K562 (cell line): ENCODE results near the gene MRPL37. TPM values are rescaled to one million over a fixed set of nuclear protein-coding genes. Genes with fewer than 3 reads are reported as not detected.
A peak's percentile ranks its signal among the peaks of the same experiment; 100 is the strongest.

Experiments
- ATAC-seq: fragments of 200-7000 bp; cut with Tn5 transposase; 3 replicates; pipeline ENCODE4 v1.9.1; 2020; ENCODE audit warnings: moderate library complexity
- BruUV-seq: library from RNA; stranded (reverse); fragments of 400-500 nt; replicated peaks from 2 replicates; lab custom pipeline; 2021; lab: Mats Ljungman, UMichigan
- CTCF ChIA-PET: fragments of 300-600 bp; formaldehyde crosslinking; extraction: SDS; loops from one replicate; lab custom pipeline; 2021; ENCODE audit warnings: low intra/inter-chr PET ratio; lab: Yijun Ruan, JAX
- POLR2A ChIA-PET: fragments of 300-600, 350-650 bp; sonication (Branson Sonifier 250); formaldehyde crosslinking; extraction: SDS; loops from one replicate; lab custom pipeline; 2021; ENCODE audit warnings: antibody characterized with exemption, inconsistent platforms; lab: Yijun Ruan, JAX
- DNase-seq, 4 experiments: peaks; one replicate each; pipeline versions ENCODE4 v3.0.0 to v3.0.0-alpha.2; 2011 to 2018; ENCODE audit warnings: low spot score in 3 of 4, mixed read lengths in 3 of 4; ENCODE audit errors: extremely low read depth in 1 of 4
- FAIRE-seq: peaks from 2 replicates; lab custom pipeline; 2011; peaks lifted over from hg19 to GRCh38; lab: Jason Lieb, UNC
- H2AFZ ChIP-seq: 2 replicates; pipeline ENCODE4 v1.6.0; 2011; ENCODE audit warnings: low read depth, low read length, control low read depth, inconsistent platforms
- H3K27ac ChIP-seq: fragments of 200-600 bp; 3 replicates; pipeline ENCODE4 v1.8.0; 2011; ENCODE audit warnings: low read depth, mild to moderate bottlenecking, control low read depth, inconsistent platforms, low read length, moderate library complexity, mixed read lengths; ENCODE audit errors: extremely low read depth
- H3K27me3 ChIP-seq, 2 experiments: fragments of 300-600 bp in 1 of 2; 2 replicates in 1 of 2; 3 replicates in 1 of 2; pipeline versions ENCODE4 v1.6.0 to v1.8.0; 2011; ENCODE audit warnings: inconsistent platforms in 2 of 2, low read length in 2 of 2, mild to moderate bottlenecking in 1 of 2, mixed read lengths in 1 of 2, moderate library complexity in 1 of 2; ENCODE audit not compliant: control insufficient read depth in 2 of 2, insufficient read depth in 2 of 2
- H3K36me3 ChIP-seq: fragments of 300-600 bp; 3 replicates; pipeline ENCODE4 v1.8.0; 2011; ENCODE audit warnings: mild to moderate bottlenecking, low read length, inconsistent platforms; ENCODE audit not compliant: control insufficient read depth, insufficient read depth
- H3K4me1 ChIP-seq, 2 experiments: fragments of 200-600 bp in 1 of 2; replicated peaks in 1 of 2; 2 replicates in 1 of 2; 3 replicates in 1 of 2; pipeline versions ENCODE4 v1.5.1 to v1.8.0; 2011; ENCODE audit warnings: inconsistent platforms in 2 of 2, low read length in 2 of 2, mild to moderate bottlenecking in 1 of 2, mixed read lengths in 1 of 2, moderate library complexity in 1 of 2; ENCODE audit not compliant: control insufficient read depth in 2 of 2, insufficient read depth in 2 of 2
- H3K4me2 ChIP-seq: 2 replicates; pipeline ENCODE4 v1.6.1; 2011; ENCODE audit warnings: low read length, control low read depth, inconsistent platforms, mixed read lengths; ENCODE audit not compliant: insufficient read depth
- H3K4me3 ChIP-seq: fragments of 200-600 bp; sonication (generic), shearing (Covaris generic); 2 replicates; pipeline ENCODE4 v1.5.1; 2016; ENCODE audit warnings: control low read depth, inconsistent platforms
- H3K79me2 ChIP-seq: fragments of 200-600 bp; 3 replicates; pipeline ENCODE4 v1.8.0; 2011; ENCODE audit warnings: low read length, inconsistent platforms; ENCODE audit not compliant: control insufficient read depth, insufficient read depth
- H3K9ac ChIP-seq, 2 experiments: 2 replicates each; pipeline versions ENCODE4 v1.6.0 to v1.6.1; 2011; ENCODE audit warnings: low read depth in 2 of 2, low read length in 2 of 2, control low read depth in 1 of 2, inconsistent platforms in 1 of 2, mild to moderate bottlenecking in 1 of 2, mixed read lengths in 1 of 2; ENCODE audit not compliant: insufficient read depth in 1 of 2
- H3K9me1 ChIP-seq: one replicate; pipeline ENCODE4 v1.6.0; 2011; ENCODE audit warnings: inconsistent platforms, mild to moderate bottlenecking, low read length, moderate library complexity; ENCODE audit not compliant: control insufficient read depth, insufficient read depth
- H3K9me3 ChIP-seq: replicated peaks from 2 replicates; pipeline ENCODE4 v1.5.1; 2011; ENCODE audit warnings: low read depth, low read length, inconsistent platforms; ENCODE audit not compliant: control insufficient read depth, insufficient read depth
- H4K20me1 ChIP-seq: replicated peaks from 2 replicates; pipeline ENCODE4 v1.6.1; 2011; ENCODE audit warnings: low read length, inconsistent platforms, mixed read lengths; ENCODE audit not compliant: control insufficient read depth, insufficient read depth
- KDM5B ChIP-seq: fragments of 200-600 bp; sonication (generic); IDR thresholded peaks from 2 replicates; pipeline ENCODE4 v1.6.1; 2012; ENCODE audit warnings: low read depth, mild to moderate bottlenecking, moderate library complexity, low read length, control low read depth, inconsistent platforms; ENCODE audit not compliant: insufficient replicate concordance
- ZNF57 ChIP-seq: fragments of 450-650 bp; formaldehyde crosslinking; IDR thresholded peaks from 2 replicates; pipeline ENCODE4 v1.4.0; 2020; ENCODE audit warnings: mild to moderate bottlenecking, moderate library complexity
- WGBS: fragments of 100-300 bp; shearing (Covaris generic); methylation state at CpG from one replicate; pipeline ENCODE4 v1.1.6; 2016; ENCODE audit warnings: low coverage, mixed read lengths; ENCODE audit not compliant: insufficient coverage; ENCODE audit errors: missing lambda C conversion rate; 5-methylcytosine and 5-hydroxymethylcytosine counted together
- in situ Hi-C: fragments of 300-500 bp; cut with MboI; formaldehyde crosslinking; loops from 4 replicates; pipeline ENCODE4 v1.15.0; 2018; ENCODE audit warnings: inconsistent platforms, mixed read lengths
- intact Hi-C: fragments of 100-400 bp; cut with micrococcal nuclease; formaldehyde crosslinking; loops from 2 replicates; pipeline ENCODE4 v1.14.2; 2022
- polyA plus RNA-seq, 8 experiments: library from polyadenylated mRNA; depleted of rRNA in 4 of 8; stranded (reverse) in 5 of 8; unstranded in 3 of 8; fragments of >200 nt; fragmentation: Nextera tagmentation in 2 of 8; fragmentation: Illumina TruSeq in 1 of 8; extraction: Ambion mirVana in 2 of 8; extraction: Trizol in 1 of 8; gene quantifications; 2 replicates each; pipeline versions ENCODE4 v1.2.1 to v1.2.3, GENCODE V29; 2011 to 2014; ENCODE audit warnings: inconsistent platforms in 1 of 8, missing spikeins in 1 of 8
- total RNA-seq, 7 experiments: library from RNA; depleted of rRNA in 6 of 7; stranded (reverse); fragments of >200 nt in 6 of 7; fragmentation: Illumina TruSeq in 2 of 7; extraction: Trizol in 2 of 7; gene quantifications; 2 replicates each; pipeline versions ENCODE4 v1.2.1 to v1.2.3, GENCODE V29; 2011 to 2021; ENCODE audit warnings: low replicate concordance in 1 of 7
- TF ChIP-seq, protein P1 (sequence below): fragments of 450-650 bp; formaldehyde crosslinking; IDR thresholded peaks from 2 replicates; pipeline ENCODE4 v1.4.0; 2022; ENCODE audit warnings: missing genetic modification characterization

The MRPL37 gene
- total and polyA plus RNA-seq, 9 of the 15 experiments (the other 6 are each of a cell fraction or from before 2014, with no cell fraction given): 52.2 to 303 (median 180) TPM

DNA sequence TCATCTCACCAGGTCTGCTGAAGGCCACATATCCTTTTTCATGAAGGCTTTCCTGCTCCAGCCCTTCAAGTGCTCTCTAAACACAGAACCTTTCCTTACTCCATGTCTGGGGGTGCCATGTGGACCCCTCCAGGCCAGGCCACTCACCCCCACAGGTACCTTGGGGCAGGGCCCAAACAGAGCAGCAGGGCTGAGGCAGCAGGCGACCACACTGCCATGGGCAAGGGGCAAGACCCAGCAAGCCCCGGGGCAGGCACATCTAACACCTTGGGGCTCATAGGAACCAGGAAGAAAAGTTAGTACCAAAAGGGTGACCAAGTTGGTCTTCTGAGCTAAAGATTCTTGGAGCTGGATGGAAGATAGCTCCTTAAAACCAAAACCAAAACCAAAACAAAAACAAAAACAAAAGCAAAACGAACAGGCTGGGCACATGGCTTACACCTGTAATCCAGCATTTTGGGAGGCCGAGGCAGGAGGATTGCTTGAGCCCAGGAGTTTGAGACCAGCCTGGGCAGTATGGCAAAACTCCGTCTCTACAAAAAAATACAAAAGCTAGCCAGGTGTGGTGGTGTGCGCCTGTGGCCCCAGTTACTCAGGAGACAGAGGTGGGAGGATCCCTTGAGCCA is 63.7 kb downstream of the MRPL37 start:
- no peak overlapping the region for H3K4me3 ChIP-seq
- in situ Hi-C loops (no loop called here), intact Hi-C loops (no loop called here)
- no peak for FAIRE-seq
- no peaks in the 10 kb centered on the region for H3K27me3 ChIP-seq
- H3K4me2 ChIP-seq: no peak overlapping the region
- peaks cover 40% of the 10 kb centered on the region; the same call in 2 of the 3 replicates for H3K36me3 ChIP-seq
- H3K27ac ChIP-seq: no peak overlapping the region
- 81% methylated on average over 6 of the region's 6 CpGs for WGBS
- no TSS peak for BruUV-seq
- H3K9me3 ChIP-seq: no peaks in the 10 kb centered on the region
- no peak for DNase-seq
- ChIA-PET POLR2A (interaction anchor here (0.6 to 1.2 kb wide), 5 partner anchors 9 to 256 kb away, joined by 3 to 5 read pairs (median 4); no protein-coding TSS in a partner anchor), CTCF (no interaction called here)
- no peak overlapping the region for H2AFZ ChIP-seq
- H3K9ac ChIP-seq: peak overlapping the region in 1 of 2 experiments; percentile 42; a peak in 1 of 4 replicates
- H4K20me1 ChIP-seq: peaks cover 35% of the 10 kb centered on the region
- H3K79me2 ChIP-seq: 0 out of 3 replicates have a peak, but pooled peaks cover 2% of the 10 kb centered on the region
- ATAC-seq: no peak
- TF ChIP-seq, protein P1, sequence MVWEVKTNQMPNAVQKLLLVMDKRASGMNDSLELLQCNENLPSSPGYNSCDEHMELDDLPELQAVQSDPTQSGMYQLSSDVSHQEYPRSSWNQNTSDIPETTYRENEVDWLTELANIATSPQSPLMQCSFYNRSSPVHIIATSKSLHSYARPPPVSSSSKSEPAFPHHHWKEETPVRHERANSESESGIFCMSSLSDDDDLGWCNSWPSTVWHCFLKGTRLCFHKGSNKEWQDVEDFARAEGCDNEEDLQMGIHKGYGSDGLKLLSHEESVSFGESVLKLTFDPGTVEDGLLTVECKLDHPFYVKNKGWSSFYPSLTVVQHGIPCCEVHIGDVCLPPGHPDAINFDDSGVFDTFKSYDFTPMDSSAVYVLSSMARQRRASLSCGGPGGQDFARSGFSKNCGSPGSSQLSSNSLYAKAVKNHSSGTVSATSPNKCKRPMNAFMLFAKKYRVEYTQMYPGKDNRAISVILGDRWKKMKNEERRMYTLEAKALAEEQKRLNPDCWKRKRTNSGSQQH (CRISPR knock-in tag): no peak
- no peak for TF ChIP-seq KDM5B
- TF ChIP-seq ZNF57 (CRISPR knock-in tag): no peak
- no peaks in the 10 kb centered on the region for H3K9me1 ChIP-seq
- peaks cover 0 to 10% of the 10 kb centered on the region in 2 experiments; a peak in 2 of 5 replicates for H3K4me1 ChIP-seq
